Mesendoderm (in vitro differentiated cells): ENCODE measurements around the gene HP1BP3.

ENCODE experiments used
- DNase-seq: peaks from one replicate; pipeline ENCODE4 v3.0.0; 2013
- H2AK5ac ChIP-seq: 2 replicates; pipeline ENCODE4 v1.6.1; 2013; ENCODE audit warnings: low read length, inconsistent platforms
- H2BK120ac ChIP-seq: 2 replicates; pipeline ENCODE4 v1.6.1; 2013; ENCODE audit warnings: low read depth, mild to moderate bottlenecking, low read length, moderate library complexity, mixed read lengths
- H2BK15ac ChIP-seq: replicated peaks from 2 replicates; pipeline ENCODE4 v1.6.1; 2013; ENCODE audit warnings: low read depth, mild to moderate bottlenecking, moderate library complexity
- H2BK5ac ChIP-seq: 2 replicates; pipeline ENCODE4 v1.6.1; 2013; ENCODE audit warnings: low read length, inconsistent platforms
- H3K18ac ChIP-seq: 2 replicates; pipeline ENCODE4 v1.6.1; 2013; ENCODE audit warnings: mild to moderate bottlenecking, low read length, mixed read lengths
- H3K23ac ChIP-seq: one replicate; pipeline ENCODE4 v1.6.1; 2013; ENCODE audit warnings: low read length
- H3K27ac ChIP-seq: 2 replicates; pipeline ENCODE4 v1.5.1; 2013; ENCODE audit warnings: low read depth, mild to moderate bottlenecking, inconsistent platforms, low read length, moderate library complexity
- H3K27me3 ChIP-seq: 2 replicates; pipeline ENCODE4 v1.6.1; 2013; ENCODE audit warnings: low read length, control low read depth, mild to moderate bottlenecking, inconsistent platforms; ENCODE audit not compliant: insufficient read depth, poor library complexity
- H3K36me3 ChIP-seq: 2 replicates; pipeline ENCODE4 v1.6.1; 2013; ENCODE audit warnings: low read length, inconsistent platforms; ENCODE audit not compliant: control insufficient read depth, insufficient read depth
- H3K4ac ChIP-seq: one replicate; pipeline ENCODE4 v1.6.1; 2013; ENCODE audit warnings: low read depth, mild to moderate bottlenecking, low read length, moderate library complexity
- H3K4me1 ChIP-seq: 2 replicates; pipeline ENCODE4 v1.6.1; 2013; ENCODE audit warnings: low read depth, low read length, inconsistent platforms; ENCODE audit not compliant: control insufficient read depth
- H3K4me2 ChIP-seq: 2 replicates; pipeline ENCODE4 v1.6.1; 2013; ENCODE audit warnings: low read length
- H3K4me3 ChIP-seq: 2 replicates; pipeline ENCODE4 v1.5.1; 2013; ENCODE audit warnings: mild to moderate bottlenecking, low read length
- H3K56ac ChIP-seq: one replicate; pipeline ENCODE4 v1.6.1; 2013; ENCODE audit warnings: low read length
- H3K79me1 ChIP-seq: 2 replicates; pipeline ENCODE4 v1.6.1; 2013; ENCODE audit warnings: low read length, inconsistent platforms
- H3K79me2 ChIP-seq: 2 replicates; pipeline ENCODE4 v1.6.1; 2013; ENCODE audit warnings: mild to moderate bottlenecking, low read length; ENCODE audit not compliant: control insufficient read depth, insufficient read depth
- H3K9ac ChIP-seq: 2 replicates; pipeline ENCODE4 v1.6.1; 2013; ENCODE audit warnings: low read length, inconsistent platforms
- H4K5ac ChIP-seq: one replicate; pipeline ENCODE4 v1.6.1; 2013; ENCODE audit warnings: low read length
- H4K8ac ChIP-seq: one replicate; pipeline ENCODE4 v1.6.1; 2013; ENCODE audit warnings: low read depth, mild to moderate bottlenecking, control low read depth, low read length, moderate library complexity
- WGBS: extraction: QIAGEN DNeasy Blood & Tissue Kit; methylation state at CpG from one replicate; pipeline ENCODE4 v1.1.7; 2013; ENCODE audit warnings: low lambda C conversion rate, missing lambda C conversion rate; ENCODE audit not compliant: insufficient coverage; ENCODE audit errors: extremely low coverage; 5-methylcytosine and 5-hydroxymethylcytosine counted together

HP1BP3 gene

GRCh38 chr1:20742671-20743070, 44.4 kb downstream of the HP1BP3 start:
- Histone ChIP-seq H3K23ac (no peak overlapping the region), H3K18ac (no peak overlapping the region), H2BK15ac (no peak overlapping the region), H2AK5ac (no peak overlapping the region), H3K27me3 (no peaks in the 10 kb centered on the region), H3K9ac (no peak overlapping the region), H3K4me3 (no peak overlapping the region), H3K79me2 (no peaks in the 10 kb centered on the region), H3K36me3 (peaks cover 6% of the 10 kb centered on the region), H3K56ac (no peak overlapping the region), H2BK5ac (no peak overlapping the region), H3K79me1 (no peaks in the 10 kb centered on the region), H4K8ac (no peak overlapping the region), H3K4me2 (no peak overlapping the region), H3K4ac (no peak overlapping the region), H3K4me1 (no peaks in the 10 kb centered on the region), H2BK120ac (no peak overlapping the region), H3K27ac (no peak overlapping the region), H4K5ac (no peak overlapping the region)
- no peak for DNase-seq

- Histone ChIP-seq H3K18ac (no peak overlapping the region), H2BK120ac (no peak overlapping the region), H3K79me2 (no peaks in the 10 kb centered on the region), H4K5ac (no peak overlapping the region), H3K27me3 (no peaks in the 10 kb centered on the region), H3K36me3 (peaks cover 4% of the 10 kb centered on the region), H3K9ac (no peak overlapping the region), H3K4me2 (no peak overlapping the region), H3K56ac (no peak overlapping the region), H4K8ac (no peak overlapping the region), H3K23ac (no peak overlapping the region), H3K4me1 (no peaks in the 10 kb centered on the region), H3K4me3 (no peak overlapping the region), H2BK5ac (no peak overlapping the region), H2BK15ac (no peak overlapping the region), H2AK5ac (no peak overlapping the region), H3K4ac (no peak overlapping the region), H3K27ac (no peak overlapping the region), H3K79me1 (no peaks in the 10 kb centered on the region)
- no peak for DNase-seq
- WGBS, result no CpG with 5 or more reads among the region's 2 CpGs
Measured at GRCh38 chr1:20740781-20741180, 46.3 kb downstream of the HP1BP3 start.

- Histone ChIP-seq H3K27ac (no peak overlapping the region), H3K79me2 (no peaks in the 10 kb centered on the region), H2BK5ac (no peak overlapping the region), H3K4me3 (no peak overlapping the region), H3K36me3 (peaks cover 1% of the 10 kb centered on the region), H3K4me2 (no peak overlapping the region), H4K8ac (no peak overlapping the region), H2AK5ac (no peak overlapping the region), H3K4ac (no peak overlapping the region), H3K9ac (no peak overlapping the region), H4K5ac (no peak overlapping the region), H3K79me1 (no peaks in the 10 kb centered on the region), H3K18ac (no peak overlapping the region), H3K23ac (no peak overlapping the region), H3K27me3 (no peaks in the 10 kb centered on the region), H3K4me1 (no peaks in the 10 kb centered on the region), H2BK15ac (no peak overlapping the region), H2BK120ac (no peak overlapping the region), H3K56ac (no peak overlapping the region)
- no CpG with 5 or more reads among the region's 2 CpGs for whole genome bisulfite sequencing
- DNase-seq, result no peak
Measured at GRCh38 chr1:20739225-20739624, 47.9 kb downstream of the HP1BP3 start.

- no peak overlapping the region for H2BK5ac ChIP-seq
- H3K27me3 ChIP-seq, result peaks cover 2% of the 10 kb centered on the region
- H3K4me1 ChIP-seq, result peaks cover 2% of the 10 kb centered on the region
- no peaks in the 10 kb centered on the region for H3K79me1 ChIP-seq
- peaks cover 1% of the 10 kb centered on the region for H3K36me3 ChIP-seq
- H3K23ac ChIP-seq, result no peak overlapping the region
- no peak for DNase-seq
- no peak overlapping the region for H4K5ac ChIP-seq
- WGBS, result no CpG with 5 or more reads among the region's 7 CpGs
- H3K56ac ChIP-seq, result no peak overlapping the region
- no peak overlapping the region for H3K18ac ChIP-seq
- no peak overlapping the region for H2BK120ac ChIP-seq
- no peak overlapping the region for H3K4ac ChIP-seq
- H2AK5ac ChIP-seq, result no peak overlapping the region
- H3K4me3 ChIP-seq, result no peak overlapping the region
- no peak overlapping the region for H3K4me2 ChIP-seq
- H2BK15ac ChIP-seq, result no peak overlapping the region
- no peak overlapping the region for H3K9ac ChIP-seq
- H3K79me2 ChIP-seq, result no peaks in the 10 kb centered on the region
- H4K8ac ChIP-seq, result no peak overlapping the region
- H3K27ac ChIP-seq, result no peak overlapping the region
Measured at GRCh38 chr1:20735581-20736111, 51.5 kb downstream of the HP1BP3 start.

- Histone ChIP-seq H4K8ac (no peak overlapping the region), H3K27ac (no peak overlapping the region), H3K18ac (no peak overlapping the region), H3K4me2 (no peak overlapping the region), H3K23ac (no peak overlapping the region), H3K79me2 (no peaks in the 10 kb centered on the region), H2BK5ac (no peak overlapping the region), H4K5ac (no peak overlapping the region), H3K4me3 (no peak overlapping the region), H2BK15ac (no peak overlapping the region), H2AK5ac (no peak overlapping the region), H3K9ac (no peak overlapping the region), H3K36me3 (peaks cover 1% of the 10 kb centered on the region), H3K56ac (no peak overlapping the region), H3K4ac (no peak overlapping the region), H2BK120ac (no peak overlapping the region), H3K27me3 (peaks cover 5% of the 10 kb centered on the region), H3K4me1 (peaks cover 2% of the 10 kb centered on the region), H3K79me1 (no peaks in the 10 kb centered on the region)
- DNase-seq, result no peak
- WGBS, result no CpG with 5 or more reads among the region's 7 CpGs
Measured at GRCh38 chr1:20733360-20733975, 53.6 kb downstream of the HP1BP3 start.
